B cell (primary cell): ENCODE data around the gene PDE6B. TPM values are rescaled to one million over a fixed set of nuclear protein-coding genes. Genes with fewer than 3 reads are reported as not detected.

Experiments
- ATAC-seq: fragments of 200-7000 bp; cut with Tn5 transposase; one replicate; pipeline ENCODE4 v1.10.0; 2021; ENCODE audit warnings: low read depth, mild to moderate bottlenecking, moderate number of reproducible peaks, moderate library complexity
- CTCF ChIA-PET: fragments of 350-600 bp; sonication (Branson Sonifier 250); formaldehyde crosslinking; loops from one replicate; lab custom pipeline; 2021; ENCODE audit warnings: antibody characterized with exemption, inconsistent platforms; lab: Charles Lee
- POLR2A ChIA-PET: fragments of 350-600 bp; sonication (Branson Sonifier 250); formaldehyde crosslinking; loops from one replicate; lab custom pipeline; 2021; ENCODE audit warnings: antibody characterized with exemption; lab: Charles Lee
- DNase-seq: peaks from one replicate; pipeline ENCODE4 v3.0.0; 2013
- H2AFZ ChIP-seq: 2 replicates; pipeline ENCODE4 v1.6.1; 2012; ENCODE audit warnings: mild to moderate bottlenecking, low read depth, low read length; ENCODE audit not compliant: insufficient read depth, poor library complexity, severe bottlenecking
- H3K27ac ChIP-seq, 2 donors: 1 replicate in 1 of 2; 2 replicates in 1 of 2; pipeline ENCODE4 v1.5.1; 2012 to 2013; ENCODE audit warnings: low read length in 2 of 2, mild to moderate bottlenecking in 2 of 2, moderate library complexity in 1 of 2
- H3K27me3 ChIP-seq, 4 experiments: fragments of 200-600 bp in 1 of 4; sonication (generic) in 1 of 4; replicated peaks in 1 of 4; 1 replicate in 2 of 4; 2 replicates in 2 of 4; pipeline versions ENCODE4 v1.6.1 to v1.7.0; 2013 to 2016; ENCODE audit warnings: low read length in 3 of 4, mild to moderate bottlenecking in 2 of 4, mixed read lengths in 1 of 4, moderate library complexity in 1 of 4; ENCODE audit not compliant: insufficient read depth in 4 of 4, control insufficient read depth in 3 of 4; ENCODE audit errors: control extremely low read depth in 1 of 4
- H3K36me3 ChIP-seq, 2 experiments: replicated peaks in 1 of 2; 1 replicate in 1 of 2; 2 replicates in 1 of 2; pipeline versions ENCODE4 v1.6.1 to v1.7.1; 2013; ENCODE audit warnings: low read length in 1 of 2; ENCODE audit not compliant: insufficient read depth in 2 of 2, control insufficient read depth in 1 of 2; ENCODE audit errors: control extremely low read depth in 1 of 2, extremely low read depth in 1 of 2
- H3K4me1 ChIP-seq, 2 donors: fragments of 200-600 bp in 1 of 2; sonication (generic) in 1 of 2; 1 replicate in 1 of 2; 2 replicates in 1 of 2; pipeline versions ENCODE4 v1.5.1 to v1.6.1; 2013 to 2017; ENCODE audit warnings: low read length in 2 of 2; ENCODE audit not compliant: control insufficient read depth in 2 of 2, insufficient read depth in 2 of 2
- H3K4me2 ChIP-seq: replicated peaks from 2 replicates; pipeline ENCODE3; 2012; ENCODE audit warnings: mild to moderate bottlenecking, low read depth, low read length; ENCODE audit not compliant: poor library complexity, severe bottlenecking
- H3K4me3 ChIP-seq, 5 experiments: fragments of 200-600 bp in 1 of 5; sonication (generic) in 1 of 5; 1 replicate in 3 of 5; 2 replicates in 2 of 5; pipeline versions ENCODE4 v1.5.1 to v1.7.0; 2011 to 2016; ENCODE audit warnings: low read length in 4 of 5, mild to moderate bottlenecking in 4 of 5, low read depth in 2 of 5, control low read depth in 1 of 5, moderate library complexity in 1 of 5; ENCODE audit not compliant: insufficient read depth in 1 of 5; ENCODE audit errors: control extremely low read depth in 1 of 5, extremely low read depth in 1 of 5
- H3K79me2 ChIP-seq: fragments of 200-600 bp; sonication (generic); one replicate; pipeline ENCODE4 v1.6.0; 2016; ENCODE audit warnings: low read length; ENCODE audit not compliant: control insufficient read depth, insufficient read depth
- H3K9ac ChIP-seq: fragments of 200-600 bp; sonication (generic); 2 replicates; pipeline ENCODE4 v1.6.1; 2017; ENCODE audit warnings: mild to moderate bottlenecking, low read length, moderate library complexity
- H3K9me3 ChIP-seq, 3 donors: one replicate each; pipeline versions ENCODE4 v1.6.1 to v1.7.1; 2013; ENCODE audit warnings: low read length in 2 of 3; ENCODE audit not compliant: control insufficient read depth in 2 of 3, insufficient read depth in 1 of 3; ENCODE audit errors: control extremely low read depth in 1 of 3
- H4K20me1 ChIP-seq: 2 replicates; pipeline ENCODE4 v1.6.0; 2012; ENCODE audit warnings: mild to moderate bottlenecking, low read length; ENCODE audit not compliant: insufficient read depth, control insufficient read depth, poor library complexity, severe bottlenecking
- H3K27ac Mint-ChIP-seq: one replicate; pipeline ENCODE4 v1.8.0; 2021; ENCODE audit warnings: mixed read lengths
- H3K27me3 Mint-ChIP-seq: one replicate; pipeline ENCODE4 v1.8.0; 2021; ENCODE audit warnings: mixed read lengths
- H3K4me1 Mint-ChIP-seq: one replicate; pipeline ENCODE4 v1.8.0; 2021; ENCODE audit warnings: mixed read lengths
- H3K4me3 Mint-ChIP-seq: one replicate; pipeline ENCODE4 v1.8.0; 2021; ENCODE audit warnings: mixed read lengths
- H3K9me3 Mint-ChIP-seq: one replicate; pipeline ENCODE4 v1.8.0; 2022; ENCODE audit warnings: mixed read lengths; ENCODE audit not compliant: insufficient read depth
- CTCF ChIP-seq: fragments of 200-600 bp; IDR thresholded peaks from one replicate; pipeline ENCODE4 v1.8.0; 2022; ENCODE audit warnings: antibody characterized with exemption, mild to moderate bottlenecking
- EZH2 ChIP-seq: IDR thresholded peaks from 2 replicates; pipeline ENCODE4 v1.6.1; 2012; ENCODE audit warnings: borderline replicate concordance, low read depth, mild to moderate bottlenecking, moderate library complexity, low read length; ENCODE audit not compliant: insufficient read depth, poor library complexity, severe bottlenecking
- WGBS: methylation state at CpG from one replicate; pipeline ENCODE4 v1.1.5; 2013; ENCODE audit warnings: missing lambda C conversion rate; ENCODE audit not compliant: insufficient coverage; 5-methylcytosine and 5-hydroxymethylcytosine counted together
- intact Hi-C: fragments of 100-400 bp; cut with micrococcal nuclease; formaldehyde crosslinking; loops from one replicate; pipeline ENCODE4 v1.10.0; 2022
- polyA plus RNA-seq: library from polyadenylated mRNA; depleted of rRNA; stranded (reverse); fragments of >200 nt; gene quantifications from 2 replicates; pipeline ENCODE4 v1.2.3, GENCODE V29; 2012
- total RNA-seq, 2 donors: library from RNA; stranded (reverse); fragments of 120-200 nt in 1 of 2; gene quantifications; 1 replicate in 1 of 2; 2 replicates in 1 of 2; pipeline versions ENCODE4 v1.2.3 to v1.2.4, GENCODE V29; 2013 to 2022

PDE6B gene
- total and polyA plus RNA-seq, 2 donors (not counting 1 experiment from before 2014, with no cell fraction given): 20.0 to 25.2 TPM

GRCh38 chr4:681736-682451 lies 56.5 kb downstream of the PDE6B start:
- ChIA-PET POLR2A (interaction anchor here (0.7 kb wide), 1 partner anchor 23 kb away, joined by 3 read pairs; the partner anchor contains the start of gene PCGF3), CTCF (no interaction called here)
- no peaks in the 10 kb centered on the region for H4K20me1 ChIP-seq
- intact Hi-C loops: loop anchor here (1.0 kb wide), 1 partner anchor 23 kb away; the partner anchor contains the start of gene PCGF3
- WGBS: 84% methylated on average over 47 of the region's 58 CpGs
- peaks cover 8% of the 10 kb centered on the region for H3K27me3 Mint-ChIP-seq
- peak; percentile 12 for ATAC-seq
- no peak overlapping the region for H2AFZ ChIP-seq
- H3K4me1 Mint-ChIP-seq: peaks cover 21% of the 10 kb centered on the region
- peak overlapping the region; percentile 41 for H3K27ac Mint-ChIP-seq
- H3K4me2 ChIP-seq: peak overlapping the region; percentile 42
- TF ChIP-seq EZH2 (no peak), CTCF (no peak)
- H3K4me3 ChIP-seq: peak overlapping the region in 1 of 5 experiments; percentile 23
- DNase-seq: peak; percentile 63
- H3K9ac ChIP-seq: no peak overlapping the region
- H3K36me3 ChIP-seq: no peaks in the 10 kb centered on the region
- no peaks in the 10 kb centered on the region for H3K79me2 ChIP-seq
- H3K27ac ChIP-seq: no peak overlapping the region
- peaks cover 0 to 2% (median 0%) of the 10 kb centered on the region in 4 experiments for H3K27me3 ChIP-seq
- peak overlapping the region; percentile 19 for H3K4me3 Mint-ChIP-seq
- H3K4me1 ChIP-seq: peaks cover 12 to 26% of the 10 kb centered on the region in 2 donors
- peaks cover 0 to 10% (median 0%) of the 10 kb centered on the region in 3 donors for H3K9me3 ChIP-seq
- no peaks in the 10 kb centered on the region for H3K9me3 Mint-ChIP-seq
